Middle frontal gyrus (tissue), 1 donor: ENCODE measurements around the gene CES1.
"Not testable (repeated sequence)": the region's sequence is repeated elsewhere in the genome, so short reads cannot be mapped to it uniquely, and the experiment has no call there.

Source experiments
- DNase-seq: peaks from one replicate; pipeline ENCODE4 v3.0.0-alpha.2; 2015; ENCODE audit warnings: low spot score; ENCODE audit errors: extremely low spot score

Gene CES1

DNA sequence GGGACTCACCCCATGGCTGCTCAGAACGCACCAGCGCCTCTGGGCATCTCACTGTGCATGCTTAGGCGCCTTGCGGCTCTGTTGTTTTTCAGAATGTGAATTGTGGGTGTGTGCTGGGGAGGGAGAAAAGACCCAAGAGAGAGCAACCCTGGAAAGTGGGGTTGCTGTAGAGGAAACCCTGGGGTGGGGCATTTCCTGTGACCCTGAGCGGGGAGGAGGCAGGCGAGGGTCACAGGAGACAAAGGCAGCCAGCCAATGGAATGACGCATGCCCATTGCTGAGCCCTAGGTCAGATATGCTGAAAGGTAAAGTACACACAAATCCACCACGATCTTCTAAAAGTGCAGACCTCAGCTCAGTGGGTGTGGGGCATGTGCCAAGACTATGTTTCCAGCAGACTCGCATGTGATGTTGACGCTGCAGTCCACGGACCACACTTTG, 39.9 kb downstream of the CES1 start:
- DNase-seq = not testable (repeated sequence)

DNA sequence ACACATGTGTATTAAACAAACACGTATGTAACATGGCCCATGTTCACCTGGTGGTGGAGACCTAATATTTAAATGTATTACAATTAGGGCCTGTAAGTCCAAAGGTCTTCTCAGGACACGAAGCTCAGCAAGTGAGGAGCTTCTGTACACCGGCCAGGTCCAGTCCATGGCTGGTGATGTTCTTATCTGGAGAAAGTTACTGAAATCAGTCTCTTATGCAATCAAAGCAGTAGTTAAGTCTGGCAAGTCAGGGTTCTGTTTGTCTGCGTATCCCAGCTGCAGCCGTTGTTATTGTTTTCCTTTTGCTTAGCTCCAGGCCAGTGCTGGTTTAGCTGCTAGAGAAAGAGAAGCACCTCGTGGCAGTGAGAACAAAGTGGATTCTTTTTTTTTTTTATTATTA, 41.4 kb downstream of the CES1 start:
- DNase-seq = not testable (repeated sequence)

GRCh38 chr16:55790240-55790639, 42.7 kb downstream of the CES1 start:
- DNase-seq = not testable (repeated sequence)

DNA sequence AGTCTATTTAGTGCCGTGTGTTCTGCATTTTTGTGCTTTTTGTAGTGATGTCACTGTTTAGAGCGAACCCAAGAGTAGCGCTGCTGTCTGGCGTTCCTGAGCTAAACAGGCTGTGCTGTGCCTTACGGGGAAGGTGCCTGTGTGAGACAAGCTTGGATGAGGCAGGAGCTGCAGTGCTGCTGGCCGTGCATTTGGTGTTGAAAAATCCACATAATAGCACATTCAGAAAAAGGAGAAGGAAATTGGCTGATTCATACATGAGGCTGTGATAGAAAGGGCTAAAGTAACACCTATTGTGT, 50.2 kb downstream of the CES1 start:
- DNase-seq = not testable (repeated sequence)

DNA sequence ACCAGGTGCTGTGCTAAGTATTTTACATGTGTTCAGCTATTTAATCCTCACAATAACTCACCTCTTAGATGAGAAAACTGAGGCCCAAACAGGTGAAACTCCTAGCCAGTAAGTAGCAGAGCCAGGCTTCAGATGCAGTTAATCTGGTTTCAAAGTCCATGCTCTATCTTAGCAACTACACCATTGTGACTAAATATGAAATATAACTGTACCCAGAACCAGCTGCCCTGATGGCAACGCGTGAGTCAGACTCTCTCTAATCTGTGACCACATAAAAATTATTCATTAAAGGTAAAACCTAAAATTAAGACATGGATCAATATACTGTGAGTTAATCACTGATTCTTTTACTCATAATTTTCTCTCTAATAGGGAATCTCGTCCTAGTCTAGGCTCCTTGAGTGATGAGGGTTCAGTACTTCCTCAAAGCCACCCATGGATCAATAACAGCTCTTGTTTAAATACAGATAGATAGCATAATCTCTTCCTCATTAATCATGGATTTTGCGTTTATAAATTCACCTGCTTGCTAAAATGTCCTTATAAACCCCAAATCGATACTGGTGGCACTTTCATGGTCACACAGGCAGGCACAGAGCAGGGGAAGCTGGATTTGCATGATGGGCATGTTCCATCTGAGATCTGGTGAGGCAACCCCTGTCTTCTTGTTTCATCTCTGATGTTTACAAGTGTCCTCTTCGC, 50.7 kb downstream of the CES1 start:
- not testable (repeated sequence) for DNase-seq

GRCh38 chr16:55781456-55781855, 51.4 kb downstream of the CES1 start:
- not testable (repeated sequence) for DNase-seq

- not testable (repeated sequence) for DNase-seq
Measured at GRCh38 chr16:55780095-55780407, 52.8 kb downstream of the CES1 start.

- no peak for DNase-seq
Measured at GRCh38 chr16:55779402-55780094, 53.3 kb downstream of the CES1 start.

DNA sequence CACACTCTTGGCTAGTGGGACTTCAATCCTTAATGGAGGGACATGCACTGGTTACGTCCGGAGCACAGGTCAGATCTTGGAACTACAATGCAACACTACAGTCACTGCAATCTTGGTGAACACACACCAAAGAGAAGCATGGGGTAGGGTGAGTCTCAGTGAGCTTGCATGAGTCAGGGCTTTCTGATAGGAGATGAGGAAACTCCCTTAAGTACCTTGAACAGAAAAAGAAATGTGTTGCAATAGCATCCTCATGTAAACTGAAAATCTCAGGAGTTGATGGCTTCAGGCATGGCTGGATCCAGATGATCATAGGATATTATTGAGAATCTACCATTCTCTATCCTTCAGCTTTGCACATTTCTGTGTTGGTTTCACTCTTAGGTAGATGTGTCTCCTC, 54.1 kb downstream of the CES1 start:
- DNase-seq = no peak

DNA sequence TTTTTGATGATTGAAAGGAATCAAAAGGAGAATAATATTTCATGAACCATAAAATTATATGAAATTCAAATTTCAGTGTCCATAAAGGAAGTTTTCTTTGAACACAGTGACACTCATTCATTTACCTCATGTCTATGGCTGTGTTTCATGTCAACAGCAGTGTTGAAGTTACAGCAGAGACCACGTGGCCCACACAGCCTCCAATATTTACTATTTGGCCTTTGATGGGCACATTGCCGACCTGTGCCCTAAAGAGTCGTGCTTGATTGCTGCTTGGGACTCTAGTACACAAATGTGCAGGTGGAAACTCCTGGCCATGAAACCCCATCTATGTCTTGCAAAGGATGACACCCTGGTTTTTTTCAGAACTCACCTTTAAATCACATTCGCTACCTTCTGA, 57.0 kb downstream of the CES1 start:
- no peak for DNase-seq

GRCh38 chr16:55773859-55774549, 58.9 kb downstream of the CES1 start:
- no peak for DNase-seq

DNA sequence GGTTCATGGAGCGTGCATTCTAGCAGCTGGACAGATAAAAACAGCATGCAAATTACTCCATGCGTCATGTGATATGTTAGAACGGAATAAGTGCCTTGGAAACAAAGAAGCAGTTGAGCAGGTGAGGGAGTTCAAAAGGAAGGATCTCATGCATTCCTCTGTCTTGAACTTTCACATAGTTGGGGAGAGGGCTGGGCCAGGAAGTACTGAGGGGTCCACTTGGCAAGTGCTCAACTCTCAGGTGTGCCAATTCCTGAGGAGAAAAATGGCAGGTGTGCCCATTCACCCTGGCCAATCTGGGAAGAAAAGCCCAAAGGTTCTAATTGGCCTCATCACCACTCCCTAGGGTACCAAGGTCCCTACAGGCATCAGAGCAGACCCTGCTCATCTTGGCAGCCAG, 67.7 kb downstream of the CES1 start:
- no peak for DNase-seq

- DNase-seq = no peak
Measured at GRCh38 chr16:55760310-55761001, 72.4 kb downstream of the CES1 start.

DNA sequence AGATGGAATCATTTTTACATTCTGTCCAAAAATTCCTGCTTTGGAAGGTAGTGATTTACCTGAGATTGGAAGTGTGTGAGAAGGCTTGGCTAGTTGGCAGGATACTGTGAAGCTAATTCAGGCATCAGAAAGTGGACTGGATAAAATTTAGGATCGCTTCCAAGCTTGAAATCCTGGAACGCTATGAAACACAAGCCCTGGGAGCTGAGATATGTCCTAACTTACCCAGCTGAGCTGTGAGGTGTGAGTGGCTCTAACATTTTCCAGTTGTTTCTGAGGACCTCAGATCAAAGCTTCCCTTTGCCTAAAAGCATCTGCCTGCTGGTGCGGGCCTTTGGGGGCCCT, 73.0 kb downstream of the CES1 start:
- DNase-seq = not testable (repeated sequence)

GRCh38 chr16:55757595-55758527, 75.0 kb downstream of the CES1 start:
- DNase-seq = not testable (repeated sequence)

- no peak for DNase-seq
Measured at GRCh38 chr16:55756963-55757362, 75.9 kb downstream of the CES1 start.

- DNase-seq = no peak
Measured at GRCh38 chr16:55754056-55754455, 78.8 kb downstream of the CES1 start.

- not testable (repeated sequence) for DNase-seq
Measured at GRCh38 chr16:55753145-55753631, 79.7 kb downstream of the CES1 start.
